ENCODE data around the gene CCDC87. TPM values are rescaled to one million over a fixed set of nuclear protein-coding genes. Genes with fewer than 3 reads are reported as not detected.

CCDC87 gene
- total and polyA plus RNA-seq, 4 donors: 0.12 to 0.67 (median 0.22) TPM

DNA sequence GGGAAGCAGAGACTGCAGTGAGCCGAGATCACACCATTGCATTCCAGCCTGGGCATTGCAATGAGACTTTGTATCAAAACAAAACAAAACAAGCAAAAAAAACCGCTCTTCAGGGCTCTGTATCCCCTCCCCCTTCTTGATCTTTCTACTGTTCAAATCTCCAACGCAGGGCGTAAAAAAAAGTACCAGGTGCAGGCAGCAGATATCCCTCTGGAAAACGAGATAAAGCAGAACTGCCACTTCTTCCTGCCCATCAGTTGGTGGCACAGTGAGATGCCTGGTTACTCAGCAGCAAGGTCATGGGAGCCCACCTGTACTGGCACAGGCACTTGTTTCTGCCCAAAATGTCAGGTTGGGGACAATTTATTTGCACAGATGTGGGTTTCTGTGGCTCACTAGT, 11.3 kb upstream of the CCDC87 start:
- ATAC-seq (ENCODE audit: insufficient read depth, low FRiP score) (no peak), DNase-seq (no peak)
- no peak overlapping the region for H3K4me3 ChIP-seq
- H3K4me1 ChIP-seq (ENCODE audit: control insufficient read depth in 5 of 5, insufficient read depth in 5 of 5, low read length in 5 of 5): peaks cover 0 to 7% (median 6%) of the 10 kb centered on the region in 5 donors
- peaks cover 0 to 2% (median 0%) of the 10 kb centered on the region in 4 donors for H3K9me3 ChIP-seq (ENCODE audit: control insufficient read depth in 4 of 4, insufficient read depth in 3 of 4, low read length in 3 of 4)
- WGBS, 2 donors: 77 to 86% methylated on average over 5 of the region's 5 CpGs
- H3K36me3 ChIP-seq (ENCODE audit: control insufficient read depth in 4 of 4, insufficient read depth in 4 of 4, low read length in 4 of 4): peaks cover 3 to 38% (median 36%) of the 10 kb centered on the region in 4 donors
- no peak overlapping the region for H3K27ac ChIP-seq (ENCODE audit: low read depth in 1 of 2, low read length in 1 of 2)
- TF ChIP-seq, protein P1, sequence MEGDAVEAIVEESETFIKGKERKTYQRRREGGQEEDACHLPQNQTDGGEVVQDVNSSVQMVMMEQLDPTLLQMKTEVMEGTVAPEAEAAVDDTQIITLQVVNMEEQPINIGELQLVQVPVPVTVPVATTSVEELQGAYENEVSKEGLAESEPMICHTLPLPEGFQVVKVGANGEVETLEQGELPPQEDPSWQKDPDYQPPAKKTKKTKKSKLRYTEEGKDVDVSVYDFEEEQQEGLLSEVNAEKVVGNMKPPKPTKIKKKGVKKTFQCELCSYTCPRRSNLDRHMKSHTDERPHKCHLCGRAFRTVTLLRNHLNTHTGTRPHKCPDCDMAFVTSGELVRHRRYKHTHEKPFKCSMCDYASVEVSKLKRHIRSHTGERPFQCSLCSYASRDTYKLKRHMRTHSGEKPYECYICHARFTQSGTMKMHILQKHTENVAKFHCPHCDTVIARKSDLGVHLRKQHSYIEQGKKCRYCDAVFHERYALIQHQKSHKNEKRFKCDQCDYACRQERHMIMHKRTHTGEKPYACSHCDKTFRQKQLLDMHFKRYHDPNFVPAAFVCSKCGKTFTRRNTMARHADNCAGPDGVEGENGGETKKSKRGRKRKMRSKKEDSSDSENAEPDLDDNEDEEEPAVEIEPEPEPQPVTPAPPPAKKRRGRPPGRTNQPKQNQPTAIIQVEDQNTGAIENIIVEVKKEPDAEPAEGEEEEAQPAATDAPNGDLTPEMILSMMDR (IDR thresholded peaks at IDR 0.05; ENCODE audit: control extremely low read depth, extremely low read depth): no peak
- no peak overlapping the region for H3K9ac ChIP-seq (ENCODE audit: insufficient read depth in 1 of 2, low read length in 2 of 2)
- no peaks in the 10 kb centered on the region for H3K27me3 ChIP-seq (ENCODE audit: control insufficient read depth in 3 of 3, insufficient read depth in 3 of 3, low read length in 2 of 3)

DNA sequence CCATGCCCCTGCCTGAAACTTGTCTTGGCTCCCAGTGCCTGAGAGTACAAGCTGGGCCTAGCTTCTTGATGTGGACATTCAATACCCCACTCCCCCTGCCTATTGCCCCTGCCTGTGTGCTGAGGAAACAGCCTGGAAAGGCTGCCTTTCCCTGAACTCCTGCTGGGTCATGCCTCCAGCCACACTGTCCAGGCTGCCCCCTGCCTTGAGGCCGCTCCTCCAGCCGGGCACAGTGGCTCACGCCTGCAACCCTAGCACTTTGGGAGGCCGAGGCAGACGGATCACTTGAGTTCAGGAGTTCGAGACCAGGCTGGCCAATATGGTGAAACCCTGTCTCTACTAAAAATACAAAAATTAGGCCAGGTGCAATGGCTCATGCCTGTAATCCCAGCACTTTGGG, 10.2 kb upstream of the CCDC87 start:
- WGBS, 2 donors: 96% methylated on average over 6 of the region's 6 CpGs
- Histone ChIP-seq H3K27me3 (ENCODE audit: control insufficient read depth in 3 of 3, insufficient read depth in 3 of 3, low read length in 2 of 3) (no peaks in the 10 kb centered on the region), H3K27ac (ENCODE audit: low read depth in 1 of 2, low read length in 1 of 2) (no peak overlapping the region), H3K4me3 (no peak overlapping the region), H3K9ac (ENCODE audit: insufficient read depth in 1 of 2, low read length in 2 of 2) (no peak overlapping the region), H3K9me3 (ENCODE audit: control insufficient read depth in 4 of 4, insufficient read depth in 3 of 4, low read length in 3 of 4) (peaks cover 0 to 2% (median 0%) of the 10 kb centered on the region in 4 donors), H3K4me1 (ENCODE audit: control insufficient read depth in 5 of 5, insufficient read depth in 5 of 5, low read length in 5 of 5) (peaks cover 0 to 7% (median 6%) of the 10 kb centered on the region in 5 donors), H3K36me3 (ENCODE audit: control insufficient read depth in 4 of 4, insufficient read depth in 4 of 4, low read length in 4 of 4) (peaks cover 3 to 42% (median 38%) of the 10 kb centered on the region in 4 donors)
- ATAC-seq (ENCODE audit: insufficient read depth, low FRiP score) (no peak), DNase-seq (no peak)
- TF ChIP-seq, protein P1 (IDR thresholded peaks at IDR 0.05; ENCODE audit: control extremely low read depth, extremely low read depth): no peak

DNA sequence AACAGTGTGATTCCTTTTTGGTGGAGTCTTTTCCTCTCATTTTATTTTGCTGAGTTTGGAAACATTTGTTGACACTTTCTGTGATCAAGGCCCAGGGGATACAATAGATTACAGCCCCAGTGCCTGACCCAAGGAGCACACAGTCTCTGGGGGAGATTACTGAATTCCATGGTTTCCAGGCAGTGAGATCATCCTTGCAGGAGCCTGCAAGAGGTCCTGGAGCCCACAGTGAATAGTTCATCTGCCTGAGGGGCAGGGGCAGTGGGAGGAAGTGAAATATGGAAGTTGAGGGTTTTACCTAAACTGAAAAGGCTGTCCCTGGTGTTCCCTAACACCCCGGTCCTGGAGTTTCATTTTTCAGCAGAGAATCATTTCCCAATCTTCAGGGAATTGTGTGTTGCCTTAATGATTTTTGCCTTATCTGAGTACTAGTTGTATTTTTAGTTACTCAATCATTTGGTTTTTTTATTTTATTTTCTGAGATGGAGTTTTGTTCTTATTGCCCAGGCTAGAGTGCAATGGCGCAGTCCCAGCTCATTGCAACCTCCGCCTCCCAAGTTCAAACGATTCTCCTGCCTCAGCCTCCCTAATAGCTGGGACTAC, 7.9 kb upstream of the CCDC87 start:
- WGBS, 2 donors: 79 to 91% methylated on average over 4 of the region's 4 CpGs
- Histone ChIP-seq H3K36me3 (ENCODE audit: control insufficient read depth in 4 of 4, insufficient read depth in 4 of 4, low read length in 4 of 4) (peaks cover 3 to 38% (median 36%) of the 10 kb centered on the region in 4 donors), H3K4me1 (ENCODE audit: control insufficient read depth in 5 of 5, insufficient read depth in 5 of 5, low read length in 5 of 5) (peaks cover 0 to 4% (median 3%) of the 10 kb centered on the region in 5 donors), H3K9ac (ENCODE audit: insufficient read depth in 1 of 2, low read length in 2 of 2) (no peak overlapping the region), H3K27me3 (ENCODE audit: control insufficient read depth in 3 of 3, insufficient read depth in 3 of 3, low read length in 2 of 3) (no peaks in the 10 kb centered on the region), H3K27ac (ENCODE audit: low read depth in 1 of 2, low read length in 1 of 2) (no peak overlapping the region), H3K9me3 (ENCODE audit: control insufficient read depth in 4 of 4, insufficient read depth in 3 of 4, low read length in 3 of 4) (peaks cover 0 to 2% (median 0%) of the 10 kb centered on the region in 4 donors), H3K4me3 (no peak overlapping the region)
- TF ChIP-seq, protein P1 (IDR thresholded peaks at IDR 0.05; ENCODE audit: control extremely low read depth, extremely low read depth): no peak
- DNase-seq (no peak), ATAC-seq (ENCODE audit: insufficient read depth, low FRiP score) (no peak)

Data from lung (tissue), 12 donors.